Thoracic aorta (tissue), 2 donors: ENCODE data around the gene OR2A1. TPM values are rescaled to one million over a fixed set of nuclear protein-coding genes. Genes with fewer than 3 reads are reported as not detected.
A peak's percentile ranks its signal among the peaks of the same experiment; 100 is the strongest.
"Not testable (repeated sequence)": the region's sequence is repeated elsewhere in the genome, so short reads cannot be mapped to it uniquely, and the experiment has no call there.

Experiments
- ATAC-seq: fragments of 150-250 bp; one replicate; pipeline ENCODE4 v1.8.0; 2017; ENCODE audit warnings: low read depth; ENCODE audit not compliant: insufficient number of reproducible peaks, low FRiP score
- DNase-seq: peaks from one replicate; pipeline ENCODE4 v3.0.0-alpha.2; 2020; ENCODE audit warnings: low spot score
- H3K27ac ChIP-seq, 2 donors: fragments of 200-600 bp; sonication (generic); 1 replicate in 1 of 2; 2 replicates in 1 of 2; pipeline ENCODE4 v1.5.1; 2016; ENCODE audit warnings: mild to moderate bottlenecking in 2 of 2, moderate library complexity in 2 of 2
- H3K27me3 ChIP-seq: fragments of 200-600 bp; sonication (generic); replicated peaks from 2 replicates; pipeline ENCODE4 v1.6.0; 2016; ENCODE audit warnings: mild to moderate bottlenecking; ENCODE audit not compliant: insufficient read depth
- H3K36me3 ChIP-seq: fragments of 200-600 bp; sonication (generic); one replicate; pipeline ENCODE4 v1.5.1; 2016
- H3K4me1 ChIP-seq, 2 donors: fragments of 200-600 bp; sonication (generic); 1 replicate in 1 of 2; 2 replicates in 1 of 2; pipeline versions ENCODE4 v1.5.1 to v1.6.0; 2016; ENCODE audit warnings: low read depth in 2 of 2, mild to moderate bottlenecking in 1 of 2; ENCODE audit not compliant: control insufficient read depth in 1 of 2
- H3K4me3 ChIP-seq: fragments of 200-600 bp; sonication (generic); 2 replicates; pipeline ENCODE4 v1.5.1; 2016; ENCODE audit warnings: mild to moderate bottlenecking
- H3K9me3 ChIP-seq: fragments of 200-600 bp; sonication (generic); 2 replicates; pipeline ENCODE4 v1.5.1; 2016
- total RNA-seq, 2 donors: library from RNA; depleted of rRNA; stranded (reverse); fragments of >200 nt; gene quantifications; one replicate each; pipeline versions ENCODE4 v1.1.0 to v1.2.3, GENCODE V29; 2016

The OR2A1 gene
- total RNA-seq, 2 donors from 2014 or later: 0.14 TPM; not detected in 1

DNA sequence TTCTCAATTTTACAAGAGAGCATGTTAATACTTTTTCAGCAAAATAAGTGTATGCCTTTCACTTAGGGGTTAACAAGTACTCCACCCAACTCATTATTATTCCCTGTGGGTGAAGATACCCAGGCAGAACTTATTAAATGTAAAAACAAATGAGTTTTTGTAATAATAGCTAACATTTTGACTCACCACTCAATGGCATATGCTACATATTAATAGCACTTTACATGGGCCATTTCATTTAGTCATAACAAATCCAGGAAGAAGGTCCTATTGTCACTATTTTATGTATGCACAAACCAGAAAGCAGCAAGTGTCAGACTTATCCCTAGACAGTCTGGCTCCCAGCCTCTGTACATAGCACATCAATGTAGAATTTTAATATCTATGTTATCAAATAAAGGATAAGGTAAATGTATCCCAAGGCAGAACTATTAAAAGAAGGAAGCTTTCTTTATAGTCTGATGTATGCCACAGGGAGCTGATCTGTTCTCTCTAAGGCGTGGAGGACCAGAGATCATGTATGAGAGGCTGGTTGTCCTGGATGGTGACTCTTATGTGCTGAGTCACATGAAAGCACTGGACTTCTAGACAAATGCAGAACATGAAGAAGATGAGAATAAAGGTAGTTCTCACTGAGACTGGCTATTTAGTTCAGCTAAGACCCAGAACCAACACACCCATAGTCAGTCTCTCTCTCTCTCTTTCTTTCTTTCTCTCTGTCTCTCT is 9.5 kb upstream of the OR2A1 start:
- not testable (repeated sequence) for H3K9me3 ChIP-seq, H3K27ac ChIP-seq, ATAC-seq, H3K4me3 ChIP-seq, H3K4me1 ChIP-seq, H3K36me3 ChIP-seq, DNase-seq, H3K27me3 ChIP-seq

DNA sequence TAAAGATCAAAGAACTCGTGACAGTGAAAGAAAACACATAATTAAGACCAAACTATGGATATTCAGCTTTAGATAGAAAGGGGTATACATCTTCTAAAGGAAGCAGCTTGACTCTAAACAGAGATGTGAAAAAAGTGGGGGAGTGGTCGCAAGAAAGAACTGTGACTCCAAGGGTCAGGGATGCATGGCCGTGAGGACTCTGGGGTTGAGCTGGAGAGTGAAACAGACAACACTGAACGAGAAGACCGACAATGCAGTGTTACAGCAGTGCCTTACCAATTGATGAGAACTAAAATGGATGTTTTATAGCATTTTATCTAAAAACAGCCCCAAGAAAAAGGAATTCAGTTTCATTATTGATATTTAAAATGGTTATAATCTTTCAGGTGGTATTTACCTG is 8.6 kb upstream of the OR2A1 start:
- not testable (repeated sequence) for H3K9me3 ChIP-seq

GRCh38 chr7:144305156-144305555 is 7.1 kb upstream of the OR2A1 start:
- not testable (repeated sequence) for H3K4me3 ChIP-seq, H3K27ac ChIP-seq, H3K27me3 ChIP-seq, H3K36me3 ChIP-seq, H3K9me3 ChIP-seq, DNase-seq, ATAC-seq, H3K4me1 ChIP-seq

More for the DNA sequence above, 8.6 kb upstream of the OR2A1 start:
- not testable (repeated sequence) for H3K4me1 ChIP-seq, ATAC-seq, H3K36me3 ChIP-seq, H3K27ac ChIP-seq, DNase-seq, H3K4me3 ChIP-seq, H3K27me3 ChIP-seq

DNA sequence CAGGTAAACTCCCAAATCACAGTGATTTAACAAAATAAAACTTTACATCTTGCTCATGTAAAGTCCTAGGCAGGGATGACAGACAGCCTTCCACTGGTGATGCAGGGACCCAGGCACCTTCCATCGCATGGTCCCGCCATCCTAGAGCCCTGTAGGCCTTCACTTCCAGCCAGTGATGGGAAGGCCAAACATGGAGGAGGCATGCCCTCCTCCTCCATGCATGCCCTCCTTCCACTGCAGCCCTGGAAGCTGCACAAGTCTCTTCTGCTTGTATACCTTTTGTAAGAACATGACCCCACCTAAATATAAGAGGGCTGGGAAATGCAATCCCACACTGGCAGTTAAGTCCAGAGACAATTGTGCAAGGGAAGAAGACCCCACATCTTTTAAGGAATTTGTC is 2.5 kb upstream of the OR2A1 start:
- not testable (repeated sequence) for H3K36me3 ChIP-seq, H3K4me1 ChIP-seq, H3K9me3 ChIP-seq, H3K27ac ChIP-seq, ATAC-seq, DNase-seq, H3K4me3 ChIP-seq, H3K27me3 ChIP-seq

GRCh38 chr7:144311218-144311617 is 1.0 kb upstream of the OR2A1 start:
- not testable (repeated sequence) for H3K27me3 ChIP-seq, H3K4me1 ChIP-seq, DNase-seq, H3K36me3 ChIP-seq, H3K27ac ChIP-seq, H3K9me3 ChIP-seq, H3K4me3 ChIP-seq, ATAC-seq

- not testable (repeated sequence) for H3K36me3 ChIP-seq
Measured at GRCh38 chr7:144317537-144317936, 5.3 kb downstream of the OR2A1 start.

DNA sequence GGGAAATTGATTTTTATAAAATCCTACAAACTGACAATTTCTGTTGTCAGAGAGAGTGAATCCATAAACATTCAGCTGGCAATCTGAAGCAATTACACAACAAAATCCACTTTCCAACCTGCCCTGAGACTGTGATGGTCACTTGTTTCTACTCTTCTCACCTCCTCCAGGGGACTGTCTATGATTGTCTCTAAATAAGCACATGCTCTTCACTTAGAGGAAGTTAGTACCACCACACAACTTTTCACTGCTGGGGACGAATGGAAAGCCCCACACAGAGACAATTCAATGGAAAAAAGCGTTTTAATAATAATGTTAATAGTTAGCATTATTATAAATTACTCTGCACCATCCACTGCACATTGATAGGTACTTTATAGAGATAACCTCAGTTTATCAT is 7.3 kb downstream of the OR2A1 start:
- not testable (repeated sequence) for DNase-seq, H3K27me3 ChIP-seq, H3K27ac ChIP-seq, H3K9me3 ChIP-seq, ATAC-seq, H3K4me1 ChIP-seq, H3K36me3 ChIP-seq, H3K4me3 ChIP-seq

More at GRCh38 chr7:144317537-144317936, 5.3 kb downstream of the OR2A1 start:
- DNase-seq, H3K27me3 ChIP-seq, H3K27ac ChIP-seq, H3K9me3 ChIP-seq, ATAC-seq, H3K4me3 ChIP-seq, H3K4me1 ChIP-seq: not testable (repeated sequence)

DNA sequence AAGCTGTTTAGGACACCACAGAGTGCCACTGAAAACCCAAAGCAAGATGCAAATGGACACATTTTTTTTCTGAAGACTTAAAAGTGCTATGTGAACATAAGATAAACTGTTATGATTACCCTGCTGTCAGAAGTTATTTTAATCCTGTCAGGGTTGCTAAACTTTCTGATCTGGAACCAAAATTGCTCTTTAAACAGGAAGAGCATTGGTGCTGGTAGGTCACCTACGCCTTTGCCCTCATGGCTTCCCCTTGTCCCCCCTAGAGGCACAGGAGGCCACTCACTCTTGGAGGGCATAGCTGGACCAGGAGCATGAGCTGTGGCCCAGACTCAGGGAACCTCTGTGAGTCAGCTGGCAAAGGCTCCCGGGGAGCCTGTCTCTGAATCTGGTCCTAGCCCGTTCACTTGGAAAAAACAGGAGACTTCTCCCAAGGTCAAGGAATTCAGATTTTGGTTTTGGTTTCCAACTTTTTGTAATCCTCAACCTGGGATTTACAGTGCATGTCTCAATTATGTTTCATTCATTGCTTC is 9.5 kb downstream of the OR2A1 start:
- H3K4me3 ChIP-seq, H3K36me3 ChIP-seq, H3K4me1 ChIP-seq, ATAC-seq, H3K9me3 ChIP-seq, H3K27ac ChIP-seq, DNase-seq, H3K27me3 ChIP-seq: not testable (repeated sequence)

DNA sequence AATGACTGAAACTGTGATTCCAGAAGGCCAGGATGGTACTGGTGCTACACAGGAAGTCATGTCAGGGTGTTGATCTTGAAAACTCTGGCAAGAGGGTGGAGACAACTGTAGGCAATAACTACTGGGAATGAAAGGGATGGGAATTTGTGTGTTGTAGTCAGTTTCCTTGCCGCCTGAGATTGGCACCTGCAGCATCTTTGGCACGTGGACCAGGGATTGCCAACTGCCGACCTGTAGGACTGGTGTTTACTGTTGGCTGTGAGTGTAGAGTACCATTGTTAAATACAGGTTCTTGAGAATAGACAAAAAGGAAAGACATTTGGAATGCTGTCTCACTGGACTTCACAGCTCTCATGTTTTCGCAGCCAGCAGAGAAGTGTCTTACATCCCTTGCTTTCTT is 11.1 kb downstream of the OR2A1 start:
- not testable (repeated sequence) for DNase-seq, H3K27me3 ChIP-seq, H3K36me3 ChIP-seq, H3K27ac ChIP-seq, ATAC-seq, H3K4me3 ChIP-seq, H3K9me3 ChIP-seq, H3K4me1 ChIP-seq

- not testable (repeated sequence) for DNase-seq, ATAC-seq, H3K4me1 ChIP-seq, H3K27ac ChIP-seq, H3K4me3 ChIP-seq, H3K9me3 ChIP-seq, H3K36me3 ChIP-seq, H3K27me3 ChIP-seq
Measured at GRCh38 chr7:144325868-144326267, 13.6 kb downstream of the OR2A1 start.

DNA sequence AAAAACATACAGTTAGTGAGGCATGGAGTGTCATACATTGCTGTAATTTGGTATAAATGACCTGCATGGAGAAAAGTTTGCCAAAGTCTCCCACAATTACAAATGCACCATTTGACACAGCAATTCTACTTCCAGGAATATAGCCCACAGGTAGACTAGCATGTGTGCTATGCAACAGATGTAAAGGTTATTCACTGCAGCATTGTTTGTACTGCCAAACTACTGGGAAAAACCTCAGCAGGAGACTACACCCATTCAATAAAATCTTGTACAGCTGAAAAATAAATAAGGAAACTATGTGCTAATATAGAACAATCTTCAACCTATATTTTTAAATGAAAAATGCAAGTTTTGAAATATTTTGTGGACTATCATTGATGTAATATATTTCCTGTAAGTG is 17.8 kb downstream of the OR2A1 start:
- not testable (repeated sequence) for DNase-seq, ATAC-seq, H3K27me3 ChIP-seq, H3K27ac ChIP-seq, H3K4me3 ChIP-seq, H3K36me3 ChIP-seq, H3K9me3 ChIP-seq, H3K4me1 ChIP-seq

- DNase-seq, H3K4me3 ChIP-seq, H3K9me3 ChIP-seq, H3K27ac ChIP-seq, H3K36me3 ChIP-seq, H3K4me1 ChIP-seq, H3K27me3 ChIP-seq: not testable (repeated sequence)
- ATAC-seq: peak; percentile 81
Measured at GRCh38 chr7:144331221-144331995, 19.2 kb downstream of the OR2A1 start.
